Cortex of kidney (tissue), 1 donor: ENCODE measurements around the gene NEB.
"Not testable (repeated sequence)": the region's sequence is repeated elsewhere in the genome, so short reads cannot be mapped to it uniquely, and the experiment has no call there.

Source experiments
- DNase-seq: peaks from one replicate; lab custom pipeline; 2025; lab: John Stamatoyannopoulos, UW

Gene NEB

GRCh38 chr2:151704480-151704961 is 29.8 kb downstream of the NEB start:
- not testable (repeated sequence) for DNase-seq

- not testable (repeated sequence) for DNase-seq
Observed at GRCh38 chr2:151698134-151698533, 36.1 kb downstream of the NEB start.

- DNase-seq, result no peak
Observed at GRCh38 chr2:151695778-151696177, 38.5 kb downstream of the NEB start.

- DNase-seq, result no peak
Observed at GRCh38 chr2:151691631-151692030, 42.6 kb downstream of the NEB start.

GRCh38 chr2:151688719-151689118 is 45.6 kb downstream of the NEB start:
- DNase-seq, result no peak

- DNase-seq, result no peak
Observed at GRCh38 chr2:151682459-151683003, 51.7 kb downstream of the NEB start.

GRCh38 chr2:151681051-151681450 is 53.2 kb downstream of the NEB start:
- no peak for DNase-seq

GRCh38 chr2:151679994-151680393 is 54.3 kb downstream of the NEB start:
- DNase-seq, result no peak

- no peak for DNase-seq
Observed at GRCh38 chr2:151678849-151679248, 55.4 kb downstream of the NEB start.

- DNase-seq, result no peak
Observed at GRCh38 chr2:151673016-151673415, 61.3 kb downstream of the NEB start.

- no peak for DNase-seq
Observed at GRCh38 chr2:151672277-151672676, 62.0 kb downstream of the NEB start.

GRCh38 chr2:151670846-151671597 is 63.3 kb downstream of the NEB start:
- no peak for DNase-seq

GRCh38 chr2:151670346-151670745 is 63.9 kb downstream of the NEB start:
- no peak for DNase-seq

- DNase-seq, result no peak
Observed at GRCh38 chr2:151669585-151670081, 64.6 kb downstream of the NEB start.

- DNase-seq, result no peak
Observed at GRCh38 chr2:151668737-151669136, 65.5 kb downstream of the NEB start.

GRCh38 chr2:151665959-151666358 is 68.3 kb downstream of the NEB start:
- no peak for DNase-seq

GRCh38 chr2:151664520-151664919 is 69.8 kb downstream of the NEB start:
- no peak for DNase-seq

GRCh38 chr2:151661625-151662024 is 72.7 kb downstream of the NEB start:
- no peak for DNase-seq

GRCh38 chr2:151658081-151658480 is 76.2 kb downstream of the NEB start:
- DNase-seq, result no peak

GRCh38 chr2:151657667-151658076 is 76.6 kb downstream of the NEB start:
- DNase-seq, result no peak

GRCh38 chr2:151655663-151656398 is 78.4 kb downstream of the NEB start:
- no peak for DNase-seq

GRCh38 chr2:151654891-151655290 is 79.4 kb downstream of the NEB start:
- no peak for DNase-seq

- DNase-seq, result no peak
Observed at GRCh38 chr2:151654085-151654484, 80.2 kb downstream of the NEB start.
